Neutrophil (primary cell): ENCODE measurements around the gene VGLL4.

Experiments used
- H3K27ac ChIP-seq: fragments of 200-600 bp; sonication (generic); 2 replicates; pipeline ENCODE4 v1.5.1; 2016; ENCODE audit warnings: mild to moderate bottlenecking, moderate library complexity
- H3K27me3 ChIP-seq: fragments of 200-600 bp; sonication (generic); 2 replicates; pipeline ENCODE4 v1.6.0; 2016; ENCODE audit warnings: mild to moderate bottlenecking
- H3K36me3 ChIP-seq: fragments of 200-600 bp; sonication (generic); 2 replicates; pipeline ENCODE4 v1.5.1; 2017
- H3K4me1 ChIP-seq, 2 experiments: fragments of 200-600 bp in 1 of 2; sonication (generic) in 1 of 2; 1 replicate in 1 of 2; 2 replicates in 1 of 2; pipeline versions ENCODE4 v1.5.1 to v1.6.1; 2013 to 2016; ENCODE audit warnings: low read depth in 1 of 2, low read length in 1 of 2, mild to moderate bottlenecking in 1 of 2, moderate library complexity in 1 of 2; ENCODE audit not compliant: control insufficient read depth in 1 of 2, insufficient read depth in 1 of 2
- H3K4me3 ChIP-seq, 2 experiments: fragments of 200-600 bp in 1 of 2; sonication (generic) in 1 of 2; 1 replicate in 1 of 2; 2 replicates in 1 of 2; pipeline ENCODE4 v1.5.1; 2013 to 2016; ENCODE audit warnings: low read depth in 1 of 2, low read length in 1 of 2, mild to moderate bottlenecking in 1 of 2, moderate library complexity in 1 of 2
- H3K9me3 ChIP-seq: fragments of 200-600 bp; sonication (generic); 2 replicates; pipeline ENCODE4 v1.5.1; 2016
- CTCF ChIP-seq: fragments of 200-600 bp; sonication (generic); IDR thresholded peaks from 2 replicates; pipeline ENCODE4 v1.5.1; 2016; ENCODE audit warnings: antibody characterized with exemption

Gene VGLL4

GRCh38 chr3:11543948-11544387 lies 99.7 kb downstream of the VGLL4 start:
- Histone ChIP-seq H3K4me3 (no peak overlapping the region), H3K36me3 (no peaks in the 10 kb centered on the region), H3K9me3 (no peaks in the 10 kb centered on the region), H3K4me1 (peaks cover 45 to 46% of the 10 kb centered on the region in 2 experiments), H3K27me3 (no peaks in the 10 kb centered on the region), H3K27ac (peak overlapping the region; percentile 69)
- TF ChIP-seq CTCF: no peak

- no peak for TF ChIP-seq CTCF
- Histone ChIP-seq H3K36me3 (no peaks in the 10 kb centered on the region), H3K27me3 (no peaks in the 10 kb centered on the region), H3K9me3 (no peaks in the 10 kb centered on the region), H3K4me1 (peaks cover 45 to 46% of the 10 kb centered on the region in 2 experiments), H3K4me3 (no peak overlapping the region), H3K27ac (peak overlapping the region; percentile 69)
These were observed 100.4 kb downstream of the VGLL4 start for GRCh38 chr3:11543141-11543947.

GRCh38 chr3:11542551-11542950 lies 101.2 kb downstream of the VGLL4 start:
- no peak overlapping the region for H3K27ac ChIP-seq
- H3K36me3 ChIP-seq: no peaks in the 10 kb centered on the region
- H3K9me3 ChIP-seq: no peaks in the 10 kb centered on the region
- H3K4me1 ChIP-seq: peaks cover 45 to 46% of the 10 kb centered on the region in 2 experiments
- TF ChIP-seq CTCF: no peak
- H3K4me3 ChIP-seq: no peak overlapping the region
- no peaks in the 10 kb centered on the region for H3K27me3 ChIP-seq

GRCh38 chr3:11541321-11542303 lies 102.1 kb downstream of the VGLL4 start:
- peak overlapping the region; percentile 38 for H3K27ac ChIP-seq
- H3K36me3 ChIP-seq: no peaks in the 10 kb centered on the region
- no peak overlapping the region for H3K4me3 ChIP-seq
- H3K9me3 ChIP-seq: no peaks in the 10 kb centered on the region
- H3K27me3 ChIP-seq: no peaks in the 10 kb centered on the region
- peaks cover 37 to 39% of the 10 kb centered on the region in 2 experiments for H3K4me1 ChIP-seq
- no peak for TF ChIP-seq CTCF

- peaks cover 18 to 24% of the 10 kb centered on the region in 2 experiments for H3K4me1 ChIP-seq
- H3K36me3 ChIP-seq: peaks cover 4% of the 10 kb centered on the region
- no peaks in the 10 kb centered on the region for H3K9me3 ChIP-seq
- no peaks in the 10 kb centered on the region for H3K27me3 ChIP-seq
- no peak overlapping the region for H3K27ac ChIP-seq
- no peak for TF ChIP-seq CTCF
- no peak overlapping the region for H3K4me3 ChIP-seq
These were observed 104.0 kb downstream of the VGLL4 start for GRCh38 chr3:11539677-11540076.
